GM12873 (cell line): Measurements from ENCODE around the gene RASAL2.

ENCODE experiments used
- CTCF ChIP-seq: IDR thresholded peaks from 2 replicates; pipeline ENCODE4 v1.5.1; 2012; ENCODE audit warnings: low read depth, mild to moderate bottlenecking, moderate library complexity, low read length, control low read depth; ENCODE audit not compliant: insufficient read depth; ENCODE audit errors: missing control alignments

The RASAL2 gene

GRCh38 chr1:178456472-178456871 lies 362.6 kb downstream of the RASAL2 start:
- no peak for TF ChIP-seq CTCF

GRCh38 chr1:178457651-178458050 lies 363.7 kb downstream of the RASAL2 start:
- TF ChIP-seq CTCF = no peak

- TF ChIP-seq CTCF = no peak
Observed at GRCh38 chr1:178458203-178458602, 364.3 kb downstream of the RASAL2 start.

GRCh38 chr1:178461104-178461503 lies 367.2 kb downstream of the RASAL2 start:
- no peak for TF ChIP-seq CTCF

GRCh38 chr1:178461701-178462100 lies 367.8 kb downstream of the RASAL2 start:
- TF ChIP-seq CTCF = no peak

GRCh38 chr1:178464141-178464540 lies 370.2 kb downstream of the RASAL2 start:
- TF ChIP-seq CTCF = no peak

- no peak for TF ChIP-seq CTCF
Observed at GRCh38 chr1:178464566-178464965, 370.7 kb downstream of the RASAL2 start.

GRCh38 chr1:178465011-178465410 lies 371.1 kb downstream of the RASAL2 start:
- TF ChIP-seq CTCF = no peak
